HUDEP-2 (cell line): Measurements from ENCODE around the gene PTMS.

ENCODE experiments used
- DNase-seq, 76 experiments: peaks; one replicate each; lab custom pipeline; 2025; ENCODE audit not compliant: unreplicated experiment in 76 of 76; lab: John Stamatoyannopoulos, UW

Gene PTMS

GRCh38 chr12:6784761-6785160, 18.6 kb downstream of the PTMS start:
- no peak for DNase-seq

GRCh38 chr12:6786416-6787094, 20.4 kb downstream of the PTMS start:
- no peak for DNase-seq

GRCh38 chr12:6787309-6787708, 21.1 kb downstream of the PTMS start:
- no peak for DNase-seq

GRCh38 chr12:6788972-6789924, 23.1 kb downstream of the PTMS start, which contains the start of gene CD4:
CD4 (plus strand) TSS chr12:6789528; CDS start chr12:6800139, 10,611 bp downstream.
- no peak for DNase-seq

- no peak for DNase-seq
Observed at GRCh38 chr12:6790496-6791150, 24.5 kb downstream of the PTMS start.

GRCh38 chr12:6791931-6792520, 25.9 kb downstream of the PTMS start:
- DNase-seq, result no peak

GRCh38 chr12:6792522-6793201, 26.5 kb downstream of the PTMS start:
- DNase-seq, result no peak

GRCh38 chr12:6795088-6795487, 28.9 kb downstream of the PTMS start:
- no peak for DNase-seq

GRCh38 chr12:6796576-6796975, 30.4 kb downstream of the PTMS start:
- no peak for DNase-seq

- no peak for DNase-seq
Observed at GRCh38 chr12:6799147-6799546, 33.0 kb downstream of the PTMS start.

- no peak for DNase-seq
Observed at GRCh38 chr12:6807170-6807569, 41.0 kb downstream of the PTMS start.

GRCh38 chr12:6809056-6809455, 42.9 kb downstream of the PTMS start:
- DNase-seq, result no peak

- no peak for DNase-seq
Observed at GRCh38 chr12:6810758-6811157, 44.6 kb downstream of the PTMS start.

GRCh38 chr12:6813363-6813762, 47.2 kb downstream of the PTMS start:
- no peak for DNase-seq

GRCh38 chr12:6816598-6816997, 50.4 kb downstream of the PTMS start:
- DNase-seq, result no peak

GRCh38 chr12:6817098-6817497, 50.9 kb downstream of the PTMS start:
- DNase-seq, result no peak

GRCh38 chr12:6817662-6818157, 51.5 kb downstream of the PTMS start:
- no peak for DNase-seq

- DNase-seq, result no peak
Observed at GRCh38 chr12:6818222-6818621, 52.1 kb downstream of the PTMS start.

- no peak for DNase-seq
Observed at GRCh38 chr12:6818645-6819044, 52.5 kb downstream of the PTMS start.
